HepG2 (cell line): ENCODE data around the gene TAF1A. TPM values are rescaled to one million over a fixed set of nuclear protein-coding genes. Genes with fewer than 3 reads are reported as not detected.

ENCODE experiments used
- ATAC-seq: fragments of 200-7000 bp; cut with Tn5 transposase; 3 replicates; pipeline ENCODE4 v1.9.1; 2020; ENCODE audit warnings: mild to moderate bottlenecking, moderate library complexity
- BruUV-seq: library from RNA; stranded (reverse); fragments of 400-500 nt; replicated peaks from 2 replicates; lab custom pipeline; 2021; lab: Mats Ljungman, UMichigan
- CTCF ChIA-PET: fragments of 300-600 bp; formaldehyde crosslinking; extraction: SDS; loops from one replicate; lab custom pipeline; 2021; ENCODE audit warnings: low total read pairs, inconsistent platforms, low intra/inter-chr PET ratio; lab: Yijun Ruan, JAX
- POLR2A ChIA-PET: fragments of 350-600 bp; sonication (Branson Sonifier 250); formaldehyde crosslinking; loops from one replicate; lab custom pipeline; 2020; ENCODE audit warnings: antibody characterized with exemption, inconsistent platforms; lab: Yijun Ruan, JAX
- DNase-seq: peaks from one replicate; pipeline ENCODE4 v3.0.0-alpha.2; 2015; ENCODE audit warnings: low spot score
- FAIRE-seq: peaks from 3 replicates; lab custom pipeline; 2011; peaks lifted over from hg19 to GRCh38; lab: Jason Lieb, UNC
- H2AFZ ChIP-seq: one replicate; pipeline ENCODE4 v1.6.1; 2011; ENCODE audit warnings: low read length, inconsistent platforms
- H3K27ac ChIP-seq: fragments of 300-600 bp; 3 replicates; pipeline ENCODE4 v1.8.0; 2011; ENCODE audit warnings: mixed run types, mild to moderate bottlenecking, mixed read lengths, low read length, inconsistent platforms; ENCODE audit not compliant: insufficient read depth; ENCODE audit errors: extremely low read length
- H3K27me3 ChIP-seq, 2 experiments: fragments of 200-600 bp in 1 of 2; 2 replicates in 1 of 2; 3 replicates in 1 of 2; pipeline versions ENCODE4 v1.6.0 to v1.8.0; 2011; ENCODE audit warnings: low read length in 2 of 2, mild to moderate bottlenecking in 2 of 2, moderate library complexity in 2 of 2, inconsistent platforms in 1 of 2; ENCODE audit not compliant: insufficient read depth in 2 of 2, control insufficient read depth in 1 of 2
- H3K36me3 ChIP-seq, 2 experiments: fragments of 200-600 bp in 1 of 2; replicated peaks in 1 of 2; 2 replicates in 1 of 2; 3 replicates in 1 of 2; pipeline versions ENCODE4 v1.5.1 to v1.8.0; 2011; ENCODE audit warnings: low read length in 2 of 2, inconsistent platforms in 1 of 2; ENCODE audit not compliant: insufficient read depth in 2 of 2, control insufficient read depth in 1 of 2
- H3K4me1 ChIP-seq: 2 replicates; pipeline ENCODE4 v1.5.1; 2012; ENCODE audit warnings: low read length, inconsistent platforms; ENCODE audit not compliant: insufficient read depth
- H3K4me2 ChIP-seq: 2 replicates; pipeline ENCODE4 v1.6.0; 2011; ENCODE audit warnings: low read depth, low read length, inconsistent platforms
- H3K4me3 ChIP-seq, 3 experiments: fragments of 200-600 bp in 1 of 3; sonication (generic), shearing (Covaris generic) in 1 of 3; replicated peaks in 1 of 3; 2 replicates each; pipeline ENCODE4 v1.5.1; 2011 to 2016; ENCODE audit warnings: low read length in 3 of 3, inconsistent platforms in 2 of 3, low read depth in 2 of 3, mild to moderate bottlenecking in 2 of 3, control low read depth in 1 of 3, mixed read lengths in 1 of 3; ENCODE audit not compliant: insufficient read depth in 1 of 3
- H3K79me2 ChIP-seq: one replicate; pipeline ENCODE4 v1.6.1; 2011; ENCODE audit warnings: low read length, inconsistent platforms; ENCODE audit not compliant: insufficient read depth
- H3K9ac ChIP-seq: 2 replicates; pipeline ENCODE4 v1.6.0; 2011; ENCODE audit warnings: mild to moderate bottlenecking, low read depth, low read length, inconsistent platforms; ENCODE audit not compliant: insufficient read depth
- H3K9me3 ChIP-seq: 2 replicates; pipeline ENCODE4 v1.5.1; 2012; ENCODE audit warnings: mild to moderate bottlenecking, low read length
- H4K20me1 ChIP-seq: 2 replicates; pipeline ENCODE4 v1.6.0; 2011; ENCODE audit warnings: inconsistent platforms, mild to moderate bottlenecking, low read length, moderate library complexity; ENCODE audit not compliant: insufficient read depth
- EZH2 ChIP-seq: conservative IDR thresholded peaks from 2 replicates; pipeline ENCODE4 v1.6.1; 2012; ENCODE audit warnings: mild to moderate bottlenecking, low read depth, low read length, moderate library complexity
- GATAD1 ChIP-seq: IDR thresholded peaks from 2 replicates; pipeline ENCODE4 v1.6.1; 2016; ENCODE audit warnings: missing genetic modification reagents, missing compliant biosample characterization
- MAFK ChIP-seq, 2 experiments: IDR thresholded peaks in 1 of 2; conservative IDR thresholded peaks in 1 of 2; 2 replicates each; pipeline ENCODE4 v1.6.1; 2011; ENCODE audit warnings: improper control_type of control experiment in 2 of 2, low read length in 2 of 2
- MZF1 ChIP-seq: sonication (generic); formaldehyde crosslinking; IDR thresholded peaks from 2 replicates; pipeline ENCODE4 v1.8.1; 2023; ENCODE audit warnings: mild to moderate bottlenecking, missing genetic modification reagents, borderline replicate concordance
- PHB2 ChIP-seq: fragments of 450-650 bp; IDR thresholded peaks from 2 replicates; pipeline ENCODE4 v1.6.1; 2018; ENCODE audit not compliant: partially characterized antibody
- PHF20 ChIP-seq: sonication (generic); formaldehyde crosslinking; IDR thresholded peaks from 2 replicates; pipeline ENCODE4 v1.5.0; 2020; ENCODE audit warnings: mild to moderate bottlenecking, missing genetic modification reagents
- PRMT3 ChIP-seq: sonication (generic); formaldehyde crosslinking; IDR thresholded peaks from 2 replicates; pipeline ENCODE4 v1.8.1; 2022; ENCODE audit warnings: low read depth, mild to moderate bottlenecking, moderate library complexity, missing genetic modification reagents, borderline replicate concordance
- RORA ChIP-seq: sonication (generic); formaldehyde crosslinking; IDR thresholded peaks from 2 replicates; pipeline ENCODE4 v1.5.0; 2020; ENCODE audit warnings: mild to moderate bottlenecking, missing genetic modification reagents, moderate library complexity
- ZNF280B ChIP-seq: sonication (generic); formaldehyde crosslinking; IDR thresholded peaks from 2 replicates; pipeline ENCODE4 v1.5.0; 2020; ENCODE audit warnings: missing genetic modification reagents, mild to moderate bottlenecking, borderline replicate concordance
- ZNF382 ChIP-seq: sonication (generic); formaldehyde crosslinking; IDR thresholded peaks from 2 replicates; pipeline ENCODE4 v1.5.0; 2020; ENCODE audit warnings: missing genetic modification reagents, mild to moderate bottlenecking, borderline replicate concordance
- ZNF512B ChIP-seq: sonication (generic); formaldehyde crosslinking; IDR thresholded peaks from 2 replicates; pipeline ENCODE4 v1.5.1; 2020; ENCODE audit warnings: missing genetic modification reagents, mild to moderate bottlenecking, borderline replicate concordance
- ZNF567 ChIP-seq: sonication (generic); formaldehyde crosslinking; IDR thresholded peaks from 2 replicates; pipeline ENCODE4 v1.8.1; 2023; ENCODE audit warnings: mild to moderate bottlenecking, missing genetic modification reagents, borderline replicate concordance
- ZNF780A ChIP-seq: sonication (generic); formaldehyde crosslinking; IDR thresholded peaks from 2 replicates; pipeline ENCODE4 v1.8.0; 2022; ENCODE audit warnings: mild to moderate bottlenecking, missing genetic modification reagents, moderate library complexity
- ZZZ3 ChIP-seq: sonication (generic); formaldehyde crosslinking; IDR thresholded peaks from 2 replicates; pipeline ENCODE4 v1.4.0; 2020; ENCODE audit warnings: missing genetic modification reagents, mild to moderate bottlenecking, borderline replicate concordance
- WGBS: methylation state at CpG from one replicate; pipeline ENCODE4 v1.1.6; 2017; ENCODE audit warnings: low lambda C conversion rate; 5-methylcytosine and 5-hydroxymethylcytosine counted together
- in situ Hi-C: cut with HindIII; loops from 2 replicates; pipeline ENCODE4 v1.10.0; 2017; ENCODE audit warnings: low pct_unique_long_range_greater_than_20kb; ENCODE audit not compliant: extremely low pct_ligation_motif_present
- intact Hi-C: fragments of 100-400 bp; cut with micrococcal nuclease; formaldehyde crosslinking; loops from one replicate; pipeline ENCODE4 v1.10.0; 2022; ENCODE audit not compliant: unreplicated experiment
- polyA plus RNA-seq, 8 experiments: library from polyadenylated mRNA; depleted of rRNA in 3 of 8; stranded (reverse) in 7 of 8; unstranded in 1 of 8; fragments of >200 nt; fragmentation: Illumina TruSeq in 4 of 8; extraction: Trizol in 4 of 8; gene quantifications; 2 replicates each; pipeline versions ENCODE4 v1.2.1 to v1.2.3, GENCODE V29; 2011 to 2016; ENCODE audit warnings: low read depth in 4 of 8, missing spikeins in 1 of 8, mixed read lengths in 1 of 8; ENCODE audit not compliant: insufficient read depth in 1 of 8
- total RNA-seq, 5 experiments: library from RNA; depleted of rRNA; stranded (reverse); fragments of >200 nt; fragmentation: Illumina TruSeq; extraction: Trizol; gene quantifications; 2 replicates each; pipeline ENCODE4 v1.2.3, GENCODE V29; 2016; ENCODE audit warnings: low read depth in 1 of 5
- TF ChIP-seq, protein P1 (sequence below): sonication (generic); formaldehyde crosslinking; IDR thresholded peaks from 2 replicates; pipeline ENCODE4 v1.8.1; 2023; ENCODE audit warnings: mild to moderate bottlenecking, missing genetic modification reagents, borderline replicate concordance
- TF ChIP-seq, protein P2 (sequence below): sonication (generic); formaldehyde crosslinking; IDR thresholded peaks from 2 replicates; pipeline ENCODE4 v1.4.0; 2020; ENCODE audit warnings: mild to moderate bottlenecking, missing genetic modification reagents
- TF ChIP-seq, protein P3 (sequence below): IDR thresholded peaks from 2 replicates; pipeline ENCODE4 v1.6.1; 2016

TAF1A gene
- total and polyA plus RNA-seq, 2 of the 13 experiments (the other 11 are each of a cell fraction or from before 2014, with no cell fraction given) = 3.3 to 10.7 TPM

GRCh38 chr1:222523852-222524251, 65.9 kb downstream of the TAF1A start:
- no peak overlapping the region for H3K9ac ChIP-seq
- H3K9me3 ChIP-seq = no peaks in the 10 kb centered on the region
- H3K27ac ChIP-seq = no peak overlapping the region
- in situ Hi-C loops (no loop called here), intact Hi-C loops (no loop called here)
- FAIRE-seq (no peak), ATAC-seq (no peak), DNase-seq (no peak)
- no peaks in the 10 kb centered on the region for H4K20me1 ChIP-seq
- H3K4me2 ChIP-seq = no peak overlapping the region
- 35% methylated on average over 3 of the region's 3 CpGs for WGBS
- ChIA-PET CTCF (no interaction called here), POLR2A (no interaction called here)
- no peak overlapping the region for H2AFZ ChIP-seq
- no peaks in the 10 kb centered on the region for H3K27me3 ChIP-seq
- BruUV-seq = no TSS peak
- TF ChIP-seq ZNF280B (no peak), PRMT3 (no peak), ZNF382 (CRISPR knock-in tag) (no peak), ZNF512B (CRISPR knock-in tag) (no peak), PHF20 (CRISPR knock-in tag) (no peak), ZNF780A (CRISPR knock-in tag) (no peak), MZF1 (CRISPR knock-in tag) (no peak), ZNF567 (CRISPR knock-in tag) (no peak), MAFK (conservative IDR thresholded peaks at IDR 0.05 in 1 of 2, IDR thresholded peaks at IDR 0.05 in 1 of 2; ENCODE audit: low read length in 2 of 2) (no peak), RORA (no peak), EZH2 (no peak), PHB2 (no peak), ZZZ3 (no peak), GATAD1 (CRISPR knock-in tag) (no peak)
- TF ChIP-seq, protein P1, sequence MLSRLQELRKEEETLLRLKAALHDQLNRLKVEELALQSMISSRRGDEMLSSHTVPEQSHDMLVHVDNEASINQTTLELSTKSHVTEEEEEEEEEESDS = no peak
- TF ChIP-seq, protein P2, sequence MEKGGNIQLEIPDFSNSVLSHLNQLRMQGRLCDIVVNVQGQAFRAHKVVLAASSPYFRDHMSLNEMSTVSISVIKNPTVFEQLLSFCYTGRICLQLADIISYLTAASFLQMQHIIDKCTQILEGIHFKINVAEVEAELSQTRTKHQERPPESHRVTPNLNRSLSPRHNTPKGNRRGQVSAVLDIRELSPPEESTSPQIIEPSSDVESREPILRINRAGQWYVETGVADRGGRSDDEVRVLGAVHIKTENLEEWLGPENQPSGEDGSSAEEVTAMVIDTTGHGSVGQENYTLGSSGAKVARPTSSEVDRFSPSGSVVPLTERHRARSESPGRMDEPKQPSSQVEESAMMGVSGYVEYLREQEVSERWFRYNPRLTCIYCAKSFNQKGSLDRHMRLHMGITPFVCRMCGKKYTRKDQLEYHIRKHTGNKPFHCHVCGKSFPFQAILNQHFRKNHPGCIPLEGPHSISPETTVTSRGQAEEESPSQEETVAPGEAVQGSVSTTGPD (CRISPR knock-in tag) = no peak
- TF ChIP-seq, protein P3, sequence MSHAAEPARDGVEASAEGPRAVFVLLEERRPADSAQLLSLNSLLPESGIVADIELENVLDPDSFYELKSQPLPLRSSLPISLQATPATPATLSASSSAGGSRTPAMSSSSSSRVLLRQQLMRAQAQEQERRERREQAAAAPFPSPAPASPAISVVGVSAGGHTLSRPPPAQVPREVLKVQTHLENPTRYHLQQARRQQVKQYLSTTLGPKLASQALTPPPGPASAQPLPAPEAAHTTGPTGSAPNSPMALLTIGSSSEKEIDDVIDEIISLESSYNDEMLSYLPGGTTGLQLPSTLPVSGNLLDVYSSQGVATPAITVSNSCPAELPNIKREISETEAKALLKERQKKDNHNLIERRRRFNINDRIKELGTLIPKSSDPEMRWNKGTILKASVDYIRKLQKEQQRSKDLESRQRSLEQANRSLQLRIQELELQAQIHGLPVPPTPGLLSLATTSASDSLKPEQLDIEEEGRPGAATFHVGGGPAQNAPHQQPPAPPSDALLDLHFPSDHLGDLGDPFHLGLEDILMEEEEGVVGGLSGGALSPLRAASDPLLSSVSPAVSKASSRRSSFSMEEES = no peak
- no peaks in the 10 kb centered on the region for H3K79me2 ChIP-seq
- peaks cover 22% of the 10 kb centered on the region for H3K4me1 ChIP-seq
- no peak overlapping the region for H3K4me3 ChIP-seq
- H3K36me3 ChIP-seq = no peaks in the 10 kb centered on the region
